Parathyroid adenoma (tissue), 2 donors: ENCODE measurements around the gene LTC4S.
A peak's percentile ranks its signal among the peaks of the same experiment; 100 is the strongest.

ENCODE experiments used
- H2AFZ ChIP-seq: fragments of 300-600 bp; sonication (generic); one replicate; pipeline ENCODE4 v1.7.0; 2017; ENCODE audit warnings: antibody characterized with exemption, mild to moderate bottlenecking
- H3K27ac ChIP-seq: fragments of 300-600 bp; sonication (generic); one replicate; pipeline ENCODE4 v1.7.0; 2017
- H3K27me3 ChIP-seq: fragments of 300-600 bp; sonication (generic); one replicate; pipeline ENCODE4 v1.7.0; 2017; ENCODE audit warnings: low read length; ENCODE audit not compliant: control insufficient read depth, insufficient read depth
- H3K36me3 ChIP-seq: fragments of 300-600 bp; sonication (generic); one replicate; pipeline ENCODE4 v1.7.0; 2017; ENCODE audit warnings: low read length; ENCODE audit not compliant: control insufficient read depth, insufficient read depth
- H3K4me1 ChIP-seq: fragments of 300-600 bp; sonication (generic); one replicate; pipeline ENCODE4 v1.7.0; 2017; ENCODE audit warnings: control low read depth
- H3K4me2 ChIP-seq: fragments of 300-600 bp; sonication (generic); one replicate; pipeline ENCODE4 v1.7.0; 2017; ENCODE audit warnings: low read length
- H3K4me3 ChIP-seq: fragments of 300-600 bp; sonication (generic); one replicate; pipeline ENCODE4 v1.7.0; 2017; ENCODE audit warnings: low read depth, low read length
- H3K79me2 ChIP-seq: fragments of 300-600 bp; sonication (generic); one replicate; pipeline ENCODE4 v1.7.0; 2017; ENCODE audit warnings: control low read depth
- H3K9ac ChIP-seq: fragments of 300-600 bp; sonication (generic); one replicate; pipeline ENCODE4 v1.7.0; 2017; ENCODE audit warnings: mild to moderate bottlenecking
- H3K9me3 ChIP-seq: fragments of 300-600 bp; sonication (generic); one replicate; pipeline ENCODE4 v1.7.0; 2017; ENCODE audit warnings: low read length; ENCODE audit not compliant: control insufficient read depth
- TF ChIP-seq, protein P1 (sequence below): fragments of 300-600 bp; sonication (generic); IDR thresholded peaks from one replicate; pipeline ENCODE4 v1.7.0; 2017; ENCODE audit warnings: antibody characterized with exemption, mild to moderate bottlenecking
- donor health status: primary hyperparathyroidism.

LTC4S gene

DNA sequence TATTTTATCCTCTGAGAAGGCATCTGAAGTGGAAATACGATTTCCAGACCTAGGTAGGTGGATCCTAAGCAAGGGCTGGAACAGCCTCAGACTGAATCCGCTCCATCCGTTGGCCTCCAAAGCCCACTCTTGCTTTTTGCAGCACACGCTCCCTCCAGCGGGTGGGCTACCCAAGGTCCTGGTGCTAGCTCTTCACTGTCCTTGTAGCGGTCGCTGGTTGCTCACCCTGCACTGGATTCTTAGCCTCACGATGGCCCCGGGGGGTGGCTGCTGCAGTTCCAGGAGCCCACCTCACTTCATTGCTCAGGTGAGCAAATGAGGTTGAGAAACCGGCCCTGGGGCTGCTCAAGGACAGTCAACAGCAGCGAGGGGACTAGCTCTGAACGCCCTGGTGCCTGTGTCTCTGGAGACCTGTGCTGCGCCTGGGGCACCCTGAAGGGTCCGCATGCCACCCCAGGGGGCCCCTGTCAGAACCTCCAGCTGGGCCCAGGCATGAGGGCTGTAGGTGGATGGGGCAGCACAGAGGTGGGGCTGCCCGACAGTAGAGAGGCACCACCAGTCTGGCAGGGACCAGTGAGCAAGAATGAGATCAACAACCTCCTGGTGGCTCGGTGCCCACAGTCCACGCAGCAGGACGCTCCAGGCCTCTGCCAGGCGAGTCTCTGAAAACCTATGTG lies 8.6 kb downstream of the LTC4S start:
- no peaks in the 10 kb centered on the region for H3K36me3 ChIP-seq
- TF ChIP-seq, protein P1, sequence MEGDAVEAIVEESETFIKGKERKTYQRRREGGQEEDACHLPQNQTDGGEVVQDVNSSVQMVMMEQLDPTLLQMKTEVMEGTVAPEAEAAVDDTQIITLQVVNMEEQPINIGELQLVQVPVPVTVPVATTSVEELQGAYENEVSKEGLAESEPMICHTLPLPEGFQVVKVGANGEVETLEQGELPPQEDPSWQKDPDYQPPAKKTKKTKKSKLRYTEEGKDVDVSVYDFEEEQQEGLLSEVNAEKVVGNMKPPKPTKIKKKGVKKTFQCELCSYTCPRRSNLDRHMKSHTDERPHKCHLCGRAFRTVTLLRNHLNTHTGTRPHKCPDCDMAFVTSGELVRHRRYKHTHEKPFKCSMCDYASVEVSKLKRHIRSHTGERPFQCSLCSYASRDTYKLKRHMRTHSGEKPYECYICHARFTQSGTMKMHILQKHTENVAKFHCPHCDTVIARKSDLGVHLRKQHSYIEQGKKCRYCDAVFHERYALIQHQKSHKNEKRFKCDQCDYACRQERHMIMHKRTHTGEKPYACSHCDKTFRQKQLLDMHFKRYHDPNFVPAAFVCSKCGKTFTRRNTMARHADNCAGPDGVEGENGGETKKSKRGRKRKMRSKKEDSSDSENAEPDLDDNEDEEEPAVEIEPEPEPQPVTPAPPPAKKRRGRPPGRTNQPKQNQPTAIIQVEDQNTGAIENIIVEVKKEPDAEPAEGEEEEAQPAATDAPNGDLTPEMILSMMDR: no peak
- H3K27ac ChIP-seq: no peak overlapping the region
- no peak overlapping the region for H2AFZ ChIP-seq
- H3K4me3 ChIP-seq: no peak overlapping the region
- H3K9ac ChIP-seq: no peak overlapping the region
- peaks cover 11% of the 10 kb centered on the region for H3K4me1 ChIP-seq
- H3K9me3 ChIP-seq: no peaks in the 10 kb centered on the region
- H3K4me2 ChIP-seq: no peak overlapping the region
- H3K79me2 ChIP-seq: peaks cover 27% of the 10 kb centered on the region
- H3K27me3 ChIP-seq: no peaks in the 10 kb centered on the region

DNA sequence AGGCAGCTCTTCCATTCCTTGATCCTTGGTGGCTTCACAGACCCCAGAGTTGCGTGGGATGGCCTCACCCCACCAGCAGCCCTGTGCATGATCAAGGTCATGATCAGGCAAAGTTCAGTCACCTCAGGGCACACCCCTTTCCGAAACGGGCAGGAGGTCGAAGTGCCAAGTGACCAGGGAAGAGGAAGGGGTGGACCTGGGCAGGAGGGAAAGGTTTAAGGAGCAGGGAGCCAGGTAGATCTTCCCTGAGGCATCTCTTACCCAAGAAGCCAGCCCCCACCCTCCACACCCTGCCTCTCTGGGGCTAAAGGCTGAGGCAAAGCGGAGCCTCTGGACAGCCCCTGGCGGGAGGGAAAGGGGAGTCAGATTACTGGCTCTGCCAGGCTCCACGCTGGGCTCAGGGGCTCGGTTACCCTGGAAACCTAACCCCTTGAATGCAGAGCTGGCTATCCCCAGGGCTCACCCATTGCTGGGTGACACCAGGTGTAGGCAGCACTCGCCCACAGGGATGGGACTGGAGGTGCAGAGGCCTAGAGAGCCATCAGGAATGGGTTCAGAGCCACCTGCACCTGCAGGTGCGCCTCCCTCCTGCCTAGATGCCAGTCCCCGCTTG lies 9.3 kb downstream of the LTC4S start:
- H3K27me3 ChIP-seq: no peaks in the 10 kb centered on the region
- no peak overlapping the region for H2AFZ ChIP-seq
- TF ChIP-seq, protein P1: no peak
- peaks cover 27% of the 10 kb centered on the region for H3K79me2 ChIP-seq
- no peaks in the 10 kb centered on the region for H3K36me3 ChIP-seq
- no peak overlapping the region for H3K9ac ChIP-seq
- H3K4me3 ChIP-seq: no peak overlapping the region
- no peaks in the 10 kb centered on the region for H3K9me3 ChIP-seq
- H3K4me2 ChIP-seq: no peak overlapping the region
- H3K4me1 ChIP-seq: peaks cover 11% of the 10 kb centered on the region
- no peak overlapping the region for H3K27ac ChIP-seq

DNA sequence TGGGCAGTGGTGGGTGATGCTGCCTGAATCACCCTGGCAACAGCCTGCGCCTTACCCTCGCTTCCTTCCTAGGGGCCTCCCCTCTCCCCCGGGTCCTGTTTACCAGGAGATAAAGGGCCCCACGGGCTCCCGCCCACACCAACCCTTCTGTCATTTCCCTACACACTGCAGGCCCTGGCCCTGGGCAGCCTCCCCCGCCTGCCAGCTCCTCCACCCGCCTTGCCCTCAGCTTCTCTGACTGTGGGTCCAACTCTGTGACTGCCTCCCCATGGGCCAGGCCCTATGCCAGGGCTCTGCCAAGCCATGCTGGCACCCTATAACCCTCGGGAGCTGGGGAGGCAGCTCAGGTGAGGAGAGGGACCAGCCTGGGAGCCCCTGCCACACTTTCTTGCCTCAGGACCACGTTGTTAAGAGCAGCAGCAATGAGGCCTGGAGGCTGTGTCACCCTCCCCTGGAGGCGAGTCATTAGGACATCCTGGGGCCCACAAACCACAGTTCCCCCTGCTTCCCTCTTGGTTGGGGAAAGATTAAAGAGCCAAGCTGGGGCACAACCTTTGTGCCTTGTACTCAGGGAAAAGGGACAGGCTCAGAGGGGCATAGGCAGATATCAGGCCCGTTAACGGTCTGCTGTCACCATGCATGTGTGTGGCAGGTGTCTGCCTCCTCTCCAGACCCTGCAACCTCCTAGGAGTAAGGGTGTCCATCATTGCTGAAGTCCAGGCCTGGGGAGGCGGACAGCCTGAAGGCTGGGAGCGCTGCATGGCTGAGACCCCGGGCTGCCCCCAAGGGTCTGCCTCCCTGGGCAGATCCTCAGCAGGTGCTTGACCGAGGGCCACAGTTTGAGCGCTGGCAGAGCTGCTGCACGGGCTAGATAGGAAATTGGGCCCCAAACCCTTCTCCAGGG lies 10.1 kb downstream of the LTC4S start:
- TF ChIP-seq, protein P1: no peak
- Histone ChIP-seq H3K4me2 (no peak overlapping the region), H3K9me3 (no peaks in the 10 kb centered on the region), H3K4me1 (peaks cover 11% of the 10 kb centered on the region), H2AFZ (no peak overlapping the region), H3K27me3 (no peaks in the 10 kb centered on the region), H3K27ac (no peak overlapping the region), H3K36me3 (no peaks in the 10 kb centered on the region), H3K9ac (no peak overlapping the region), H3K4me3 (no peak overlapping the region), H3K79me2 (peaks cover 27% of the 10 kb centered on the region)

DNA sequence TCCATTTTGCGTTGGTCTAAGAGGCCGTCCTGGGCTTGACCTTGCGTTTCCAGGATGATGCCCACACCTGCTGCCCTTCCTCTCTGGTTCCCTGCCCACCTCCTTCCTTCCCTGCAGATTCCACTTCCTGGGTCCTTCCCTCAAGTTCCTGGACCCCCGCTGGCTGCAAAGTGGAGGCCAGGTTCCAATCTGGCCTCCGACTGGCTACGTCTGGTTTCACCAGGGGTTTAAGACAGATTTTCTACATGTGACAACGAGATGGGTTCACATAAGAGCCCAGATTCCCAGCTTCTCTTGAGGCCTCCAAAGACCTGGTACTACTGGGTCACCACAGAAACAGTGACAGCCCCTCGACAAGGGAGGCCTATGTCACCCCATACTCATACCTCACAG lies 10.8 kb downstream of the LTC4S start:
- Histone ChIP-seq H3K79me2 (peaks cover 27% of the 10 kb centered on the region), H3K4me1 (peaks cover 11% of the 10 kb centered on the region), H3K36me3 (no peaks in the 10 kb centered on the region), H3K4me2 (peak overlapping the region; percentile 97), H3K27ac (no peak overlapping the region), H3K4me3 (no peak overlapping the region), H2AFZ (no peak overlapping the region), H3K9ac (peak overlapping the region; percentile 8), H3K9me3 (no peaks in the 10 kb centered on the region), H3K27me3 (no peaks in the 10 kb centered on the region)
- TF ChIP-seq, protein P1: no peak
